Right lobe of liver (tissue), 4 donors: ENCODE measurements around the gene PASK.

Experiments
- CTCF ChIP-seq, 4 donors: fragments of 200-600 bp in 3 of 4; fragments of 450-650 bp in 1 of 4; IDR thresholded peaks; one replicate each; pipeline versions ENCODE4 v1.5.1 to v1.8.0; 2016 to 2022; ENCODE audit warnings: antibody characterized with exemption in 4 of 4, mild to moderate bottlenecking in 2 of 4
- POLR2A ChIP-seq: fragments of 450-650 bp; IDR thresholded peaks from one replicate; pipeline ENCODE4 v1.6.1; 2017; ENCODE audit warnings: antibody characterized with exemption, mild to moderate bottlenecking
- donor health status: DM: no; HTN: no; CAD: no.
- donor health status: DM: no; HTN: no; CAD: no.
- donor health status: DM: no; HTN: yes; CAD: no.

DNA sequence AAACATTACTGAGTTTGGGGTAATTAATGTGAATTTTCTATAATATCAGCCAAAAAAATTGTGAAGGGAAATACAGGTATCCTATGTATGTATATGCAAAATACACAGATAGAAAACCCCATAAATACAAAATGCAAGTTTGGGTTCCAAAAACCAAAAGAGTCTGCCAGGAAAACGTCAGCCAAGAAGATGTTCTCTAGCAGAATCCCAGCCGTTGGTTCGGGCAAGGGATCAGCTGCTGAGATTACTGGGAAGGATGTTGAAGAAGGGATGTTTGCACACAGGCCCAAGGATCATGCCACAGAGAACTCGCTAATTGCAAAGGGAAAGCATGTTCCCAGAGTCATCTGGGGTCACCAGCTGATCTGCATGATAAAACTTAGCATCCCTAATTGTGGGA lies 29.7 kb upstream of the PASK start:
- TF ChIP-seq CTCF (IDR thresholded peaks at IDR 0.05): no peak
- no peak for TF ChIP-seq POLR2A
